Stimulated activated CD8-positive, alpha-beta memory T cell treated with anti-CD3 and anti-CD28 coated beads, Interleukin-15, amount 100 ng/mL, for 48 hours (primary cell): ENCODE results near the gene IMMP2L.

Experiments used
- DNase-seq, 2 donors: peaks; one replicate each; pipeline ENCODE4 v3.0.0-alpha.2; 2020; ENCODE audit warnings: low read depth in 2 of 2

Gene IMMP2L

GRCh38 chr7:110871856-110872255 is 690.4 kb downstream of the IMMP2L start:
- no peak for DNase-seq

DNA sequence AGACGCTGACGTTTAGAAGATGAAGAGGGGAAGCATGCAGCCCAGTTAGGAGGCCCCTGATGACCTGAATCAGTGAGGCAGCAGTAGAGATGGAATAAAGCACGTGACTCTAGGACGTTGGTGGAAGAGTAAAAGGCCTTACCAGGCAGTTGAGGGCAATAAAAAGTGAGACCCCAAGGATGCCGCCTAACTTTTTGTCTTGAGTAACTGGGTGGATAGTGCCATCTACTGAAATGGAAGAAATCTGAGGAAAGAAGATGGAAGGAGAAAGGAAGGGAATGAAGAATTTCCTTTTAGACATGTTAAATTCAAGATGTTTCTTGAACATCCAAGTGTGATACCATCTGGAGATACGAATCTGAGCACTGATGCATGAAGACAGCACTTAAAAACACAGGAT is 691.4 kb downstream of the IMMP2L start:
- no peak for DNase-seq

DNA sequence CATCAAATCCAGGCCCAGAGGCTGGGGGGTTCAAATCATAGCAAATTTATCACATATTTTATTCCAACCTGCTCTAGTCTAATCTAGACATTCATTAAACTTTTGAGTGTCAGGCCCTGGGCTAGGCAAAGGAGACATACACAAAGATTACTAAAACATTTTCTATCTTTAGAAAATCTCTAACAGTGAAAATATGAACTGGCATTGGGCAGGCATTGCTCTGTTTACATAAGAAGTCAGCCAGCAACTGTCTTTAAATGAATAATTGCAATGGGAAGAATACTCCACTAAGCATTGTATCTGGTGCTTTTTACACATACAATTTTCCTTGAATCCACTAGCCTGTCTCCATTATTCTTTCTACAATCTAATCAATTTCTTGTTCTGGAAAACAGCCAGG is 693.8 kb downstream of the IMMP2L start:
- no peak for DNase-seq

GRCh38 chr7:110867771-110868170 is 694.5 kb downstream of the IMMP2L start:
- no peak for DNase-seq

DNA sequence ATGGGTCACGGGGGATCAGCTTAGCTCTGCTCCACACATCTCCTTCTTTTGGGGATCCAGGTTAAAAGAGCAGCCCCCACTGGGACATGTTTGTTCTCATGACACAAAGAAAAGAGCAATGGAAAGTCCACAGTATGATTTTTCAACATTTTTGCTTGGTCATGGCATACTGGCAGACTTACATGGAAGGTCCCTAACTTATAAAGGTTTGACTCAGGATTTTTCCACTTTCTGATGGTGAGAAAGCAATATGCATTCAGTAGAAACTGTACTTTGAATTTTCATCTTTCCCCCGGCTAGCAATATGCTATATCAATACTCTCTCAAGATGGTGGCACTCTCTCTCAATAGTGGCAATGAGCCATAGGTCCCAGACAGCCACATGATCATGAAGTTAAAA is 699.0 kb downstream of the IMMP2L start:
- DNase-seq = no peak

DNA sequence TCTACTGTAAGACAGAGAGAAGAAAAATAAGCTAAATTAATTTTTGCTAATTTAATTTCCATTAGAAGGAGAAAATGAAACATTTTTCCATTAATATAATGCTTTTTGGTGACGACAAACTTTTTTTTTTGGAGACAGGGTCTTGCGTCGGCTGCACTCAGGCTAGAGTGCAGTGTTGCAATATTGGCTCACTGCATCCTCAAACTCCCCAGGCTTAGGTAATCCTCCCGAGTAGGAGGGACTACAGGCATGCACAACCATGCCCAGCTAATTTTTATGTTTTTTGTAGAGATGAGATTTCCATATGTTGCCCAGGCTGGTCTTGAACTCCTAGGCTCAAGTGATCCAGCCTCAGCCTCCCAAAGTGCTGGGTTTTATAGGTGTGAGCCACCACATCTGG is 701.1 kb downstream of the IMMP2L start:
- no peak for DNase-seq

GRCh38 chr7:110857106-110857505 is 705.2 kb downstream of the IMMP2L start:
- no peak for DNase-seq

GRCh38 chr7:110856704-110857103 is 705.6 kb downstream of the IMMP2L start:
- DNase-seq = no peak

DNA sequence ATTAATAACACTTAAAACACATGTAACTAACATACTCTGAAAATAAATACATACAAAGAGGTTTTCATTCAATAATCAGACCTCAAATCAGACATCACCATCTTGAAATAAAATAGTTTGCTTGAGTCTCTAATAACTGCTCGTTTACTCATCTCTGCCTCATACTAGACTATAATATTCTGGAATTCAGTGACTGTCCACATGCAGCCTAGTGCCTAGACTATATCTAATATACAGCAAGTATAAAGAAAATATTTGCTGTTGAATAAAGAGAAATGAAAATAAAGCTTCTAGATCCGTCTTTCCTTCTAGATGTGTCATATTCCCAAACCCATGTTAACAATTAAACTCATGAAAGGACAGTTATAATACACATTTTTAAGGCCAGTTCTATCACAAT is 707.6 kb downstream of the IMMP2L start:
- no peak for DNase-seq

DNA sequence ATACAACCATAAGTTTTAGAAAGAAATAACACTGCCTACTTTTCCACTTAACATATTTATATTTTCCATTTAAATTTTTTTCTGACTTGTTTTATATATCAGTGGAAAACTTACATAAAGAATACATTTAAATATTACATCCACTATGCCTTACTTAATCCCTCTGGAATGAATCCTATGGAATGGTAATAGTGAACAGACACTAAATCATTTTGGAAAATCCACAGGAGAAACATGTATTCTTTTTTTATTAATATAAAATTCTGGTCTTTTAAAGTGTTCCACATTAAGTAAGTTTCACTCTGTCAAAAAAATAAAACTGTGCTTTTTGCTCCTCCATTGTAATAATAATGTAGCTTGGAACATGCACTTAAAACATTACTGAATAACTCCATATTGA is 708.1 kb downstream of the IMMP2L start:
- no peak for DNase-seq

- DNase-seq = no peak
Observed at GRCh38 chr7:110853263-110853662, 709.0 kb downstream of the IMMP2L start.

GRCh38 chr7:110852156-110852940 is 709.9 kb downstream of the IMMP2L start:
- DNase-seq = no peak

GRCh38 chr7:110850224-110850623 is 712.1 kb downstream of the IMMP2L start:
- DNase-seq = no peak

GRCh38 chr7:110842796-110843195 is 719.5 kb downstream of the IMMP2L start:
- no peak for DNase-seq

DNA sequence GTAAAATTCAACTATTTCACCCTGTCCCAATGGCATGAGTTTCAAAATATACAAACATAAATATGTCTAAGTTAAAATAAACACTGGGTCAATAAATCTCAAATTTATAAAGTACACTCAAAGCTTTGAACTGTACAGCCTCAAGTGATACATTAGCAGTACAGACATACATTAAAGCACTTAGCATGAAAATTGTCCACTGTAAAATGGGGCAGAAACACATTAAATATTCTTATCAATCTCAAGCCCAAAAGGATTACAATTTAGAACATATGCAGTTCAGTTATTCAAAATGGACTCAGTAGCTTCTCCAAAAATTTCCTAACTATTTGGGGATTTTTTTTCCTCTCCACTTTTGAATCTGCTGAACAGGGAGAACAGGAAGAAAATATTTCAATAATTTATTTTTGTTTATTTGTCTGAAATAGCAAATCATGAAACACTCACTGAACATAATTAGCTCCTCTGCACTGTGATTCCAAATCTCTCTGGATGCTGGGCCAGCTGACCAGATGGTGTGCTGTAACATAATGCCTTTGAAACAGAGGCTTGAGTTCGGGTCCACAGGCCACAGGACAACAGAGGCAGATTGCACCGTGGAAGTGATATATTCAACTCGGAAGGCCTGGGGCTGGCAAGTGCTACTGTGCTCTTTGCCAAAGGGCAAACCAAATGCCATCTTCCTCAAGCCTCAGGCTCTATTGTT is 720.3 kb downstream of the IMMP2L start:
- DNase-seq = no peak

- DNase-seq = no peak
Observed at GRCh38 chr7:110839866-110840265, 722.4 kb downstream of the IMMP2L start.

DNA sequence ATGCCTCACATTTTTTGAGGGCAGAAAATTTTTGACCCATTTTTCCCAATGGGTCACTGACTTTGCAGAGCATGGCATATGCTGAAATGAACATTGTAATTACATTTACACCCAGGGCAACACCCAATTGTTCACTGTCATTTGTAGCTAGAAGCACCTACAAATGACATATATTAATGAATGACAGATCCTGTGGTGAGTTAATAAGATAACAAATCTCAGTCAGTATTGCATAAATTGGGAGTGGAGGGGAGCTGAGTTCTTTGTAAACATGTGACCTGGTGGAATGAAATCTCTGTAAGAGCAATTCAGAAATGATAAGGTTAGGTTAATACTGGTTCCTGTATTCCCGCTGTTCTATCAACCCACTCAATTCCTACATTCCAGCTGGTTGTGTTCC is 726.4 kb downstream of the IMMP2L start:
- DNase-seq = no peak

- no peak for DNase-seq
Observed at GRCh38 chr7:110835218-110835617, 727.1 kb downstream of the IMMP2L start.

- no peak for DNase-seq
Observed at GRCh38 chr7:110831419-110831818, 730.9 kb downstream of the IMMP2L start.

DNA sequence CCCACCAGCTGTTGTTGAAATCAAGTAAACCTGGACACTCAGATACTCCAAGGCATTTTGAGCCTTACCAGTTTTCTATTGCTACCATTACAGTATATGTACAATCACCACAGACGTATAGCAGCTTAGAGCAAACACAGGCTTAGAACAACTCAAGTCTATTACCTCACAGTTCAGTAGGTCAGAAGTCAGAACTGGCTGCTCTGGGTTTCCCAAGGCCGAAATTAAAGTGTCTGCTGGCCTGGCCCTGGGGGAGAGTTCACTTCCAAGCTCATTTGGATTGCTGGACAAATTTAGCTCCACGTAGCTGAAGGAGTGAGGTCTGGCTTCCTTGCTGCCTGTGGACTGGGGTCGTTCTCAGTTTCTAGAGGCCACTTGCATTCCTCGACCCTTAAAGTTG is 731.5 kb downstream of the IMMP2L start:
- no peak for DNase-seq

DNA sequence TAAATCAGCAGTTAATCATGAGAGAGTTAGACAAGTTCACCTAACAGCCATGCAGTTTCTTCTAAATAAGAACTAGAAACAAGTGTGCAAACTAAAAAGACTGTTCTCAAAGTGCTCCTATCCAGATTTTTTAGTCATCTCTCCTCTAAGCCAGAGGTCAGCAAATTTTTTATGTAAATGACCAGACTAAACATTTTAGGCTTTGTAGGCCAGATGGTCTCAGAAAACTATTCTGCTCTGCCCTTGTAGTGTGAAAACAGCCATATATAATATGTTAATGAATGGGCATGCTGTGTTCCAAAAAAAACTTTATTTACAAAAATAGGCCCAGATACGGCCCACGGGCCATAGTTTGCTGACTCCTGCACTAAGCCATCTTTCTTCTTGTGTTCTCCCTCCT is 734.4 kb downstream of the IMMP2L start:
- DNase-seq = no peak

- no peak for DNase-seq
Observed at GRCh38 chr7:110827287-110827855, 734.9 kb downstream of the IMMP2L start.

DNA sequence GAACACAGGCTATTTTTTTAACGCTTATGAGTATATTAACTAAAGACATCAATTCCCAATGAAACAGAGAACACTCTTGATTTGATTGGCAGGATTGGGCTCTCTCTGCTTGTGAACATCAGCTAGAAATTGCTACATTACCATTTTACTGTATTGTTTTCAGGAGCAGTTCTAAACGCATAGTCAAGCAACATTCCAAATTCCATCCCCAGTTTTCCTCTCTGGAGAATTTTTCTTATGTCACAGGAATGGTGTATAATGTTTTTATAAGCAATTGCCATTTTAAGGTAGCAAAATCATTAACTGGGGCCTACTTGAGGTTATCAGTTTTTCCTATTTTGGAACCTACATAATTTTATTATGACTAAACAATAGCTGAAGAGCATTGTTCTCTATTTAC is 748.3 kb downstream of the IMMP2L start:
- no peak for DNase-seq
